ENCODE measurements around the gene NOTCH1. TPM values are rescaled to one million over a fixed set of nuclear protein-coding genes. Genes with fewer than 3 reads are reported as not detected.

The NOTCH1 gene
- total RNA-seq, 1 experiment from 2014 or later, result 53.4 TPM

DNA sequence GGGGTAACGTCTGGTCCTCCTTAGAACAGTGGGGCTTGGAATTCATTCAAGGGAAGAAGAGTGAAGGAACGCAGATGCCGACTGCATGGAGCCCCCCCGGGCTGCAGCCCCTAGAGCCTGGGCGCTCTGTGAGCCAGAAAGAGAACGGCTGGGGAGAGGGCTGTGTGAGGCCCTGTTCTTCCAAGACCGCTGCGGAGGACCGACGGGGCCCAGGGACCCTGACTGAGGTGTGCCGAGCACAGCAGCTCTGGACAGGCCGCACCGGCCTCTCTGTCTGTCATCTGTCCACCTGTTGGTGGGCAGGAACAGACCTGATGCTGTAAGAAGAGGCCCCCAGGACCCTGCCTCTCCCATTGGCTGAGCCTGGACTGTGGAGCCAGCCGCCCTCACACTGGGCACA, 7.7 kb upstream of the NOTCH1 start:
- no peak overlapping the region for H3K4me3 Mint-ChIP-seq (ENCODE audit: unreplicated experiment)
- no peaks in the 10 kb centered on the region for H3K36me3 Mint-ChIP-seq (ENCODE audit: insufficient read depth, unreplicated experiment)
- no peak overlapping the region for H3K27ac Mint-ChIP-seq (ENCODE audit: low read depth, unreplicated experiment)
- no peaks in the 10 kb centered on the region for H3K27me3 Mint-ChIP-seq (ENCODE audit: insufficient read depth, unreplicated experiment)
- no peaks in the 10 kb centered on the region for H3K9me3 Mint-ChIP-seq (ENCODE audit: unreplicated experiment)
- TF ChIP-seq CTCF (IDR thresholded peaks at IDR 0.05; ENCODE audit: unreplicated experiment), result no peak
- POLR2A ChIA-PET, result interaction anchor here (0.7 to 3.8 kb wide), 3 partner anchors 15 to 72 kb away, joined by 3 to 33 read pairs (median 6); no protein-coding TSS in a partner anchor
- H3K4me1 Mint-ChIP-seq (ENCODE audit: insufficient read depth, unreplicated experiment), result peaks cover 13% of the 10 kb centered on the region
- CTCF ChIA-PET, result no interaction called here
- BruUV-seq (replicated peaks), result no TSS peak
- DNase-seq (ENCODE audit: unreplicated experiment), result no peak
- intact Hi-C loops (cut with micrococcal nuclease), result no loop called here

DNA sequence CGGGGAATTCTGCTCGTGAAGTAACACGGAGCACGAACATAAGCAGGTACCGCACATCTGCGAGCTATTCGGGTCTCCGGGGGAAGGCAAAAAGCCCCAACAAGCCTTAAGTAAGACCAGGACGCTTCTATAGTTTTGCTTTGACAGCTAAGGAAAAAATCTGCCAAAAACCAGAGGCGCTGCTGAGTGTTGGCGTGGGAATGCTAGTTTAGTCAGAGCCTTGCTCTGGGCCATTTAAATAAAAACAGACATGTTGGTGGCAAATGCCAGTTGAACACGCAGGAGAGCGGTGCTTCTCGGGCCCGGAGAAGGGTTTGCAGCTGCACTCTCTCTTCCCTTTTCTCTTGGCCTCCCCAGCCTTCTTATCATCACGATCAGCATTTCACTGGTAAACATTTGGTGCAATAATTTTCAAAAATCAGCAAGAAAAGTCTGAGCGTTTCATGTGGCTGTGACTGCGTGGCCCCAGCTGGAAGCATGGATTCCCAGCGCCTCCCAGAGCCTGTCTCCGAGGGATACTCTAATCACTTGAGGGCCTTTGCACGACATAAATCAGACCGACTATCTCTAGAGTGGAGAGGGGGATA, 6.4 kb upstream of the NOTCH1 start:
- H3K36me3 Mint-ChIP-seq (ENCODE audit: insufficient read depth, unreplicated experiment), result no peaks in the 10 kb centered on the region
- no peak overlapping the region for H3K27ac Mint-ChIP-seq (ENCODE audit: low read depth, unreplicated experiment)
- ChIA-PET CTCF (interaction anchor here (0.5 to 1.1 kb wide), 2 partner anchors 73 to 205 kb away, joined by 3 to 4 read pairs; no protein-coding TSS in a partner anchor), POLR2A (interaction anchor here (0.7 to 3.8 kb wide), 16 partner anchors 8 to 265 kb away, joined by 3 to 33 read pairs (median 4); no protein-coding TSS in a partner anchor)
- DNase-seq (ENCODE audit: unreplicated experiment), result peak; percentile 59
- intact Hi-C loops (cut with micrococcal nuclease), result no loop called here
- H3K9me3 Mint-ChIP-seq (ENCODE audit: unreplicated experiment), result no peaks in the 10 kb centered on the region
- H3K4me3 Mint-ChIP-seq (ENCODE audit: unreplicated experiment), result no peak overlapping the region
- BruUV-seq (replicated peaks), result no TSS peak
- H3K27me3 Mint-ChIP-seq (ENCODE audit: insufficient read depth, unreplicated experiment), result no peaks in the 10 kb centered on the region
- peaks cover 12% of the 10 kb centered on the region for H3K4me1 Mint-ChIP-seq (ENCODE audit: insufficient read depth, unreplicated experiment)
- no peak for TF ChIP-seq CTCF (IDR thresholded peaks at IDR 0.05; ENCODE audit: unreplicated experiment)

- Mint-ChIP-seq H3K36me3 (ENCODE audit: insufficient read depth, unreplicated experiment) (no peaks in the 10 kb centered on the region), H3K4me1 (ENCODE audit: insufficient read depth, unreplicated experiment) (peaks cover 17% of the 10 kb centered on the region), H3K4me3 (ENCODE audit: unreplicated experiment) (peak overlapping the region; percentile 62), H3K27ac (ENCODE audit: low read depth, unreplicated experiment) (peak overlapping the region; percentile 86), H3K27me3 (ENCODE audit: insufficient read depth, unreplicated experiment) (no peaks in the 10 kb centered on the region), H3K9me3 (ENCODE audit: unreplicated experiment) (no peaks in the 10 kb centered on the region)
- peak; percentile 92 for DNase-seq (ENCODE audit: unreplicated experiment)
- ChIA-PET POLR2A (interaction anchor here (0.7 to 3.8 kb wide), 14 partner anchors 9 to 264 kb away, joined by 3 to 33 read pairs (median 4); no protein-coding TSS in a partner anchor), CTCF (interaction anchor here (0.7 to 1.1 kb wide), 2 partner anchors 73 to 80 kb away, joined by 3 to 4 read pairs; no protein-coding TSS in a partner anchor)
- intact Hi-C loops (cut with micrococcal nuclease), result no loop called here
- TF ChIP-seq CTCF (IDR thresholded peaks at IDR 0.05; ENCODE audit: unreplicated experiment), result no peak
- BruUV-seq (replicated peaks), result no TSS peak
Measured at GRCh38 chr9:136551401-136552116, 5.7 kb upstream of the NOTCH1 start.

Measured in MCF 10A (cell line).